CD4-positive, alpha-beta memory T cell (primary cell): ENCODE results near the gene SIGLEC7. TPM values are rescaled to one million over a fixed set of nuclear protein-coding genes. Genes with fewer than 3 reads are reported as not detected.

Experiments
- CTCF ChIA-PET: fragments of 350-600 bp; sonication (Branson Sonifier 250); formaldehyde crosslinking; loops from one replicate; lab custom pipeline; 2021; ENCODE audit warnings: inconsistent platforms; ENCODE audit not compliant: partially characterized antibody; lab: Charles Lee
- POLR2A ChIA-PET: fragments of 350-600 bp; sonication (Branson Sonifier 250); formaldehyde crosslinking; loops from one replicate; lab custom pipeline; 2021; ENCODE audit not compliant: partially characterized antibody; lab: Charles Lee
- DNase-seq, 5 donors: peaks; one replicate each; pipeline versions ENCODE4 v3.0.0 to v3.0.0-alpha.2; 2020 to 2022; ENCODE audit warnings: mixed read lengths in 1 of 5
- H3K27ac ChIP-seq: one replicate; pipeline ENCODE4 v1.7.0; 2013; ENCODE audit warnings: low read depth, low read length
- H3K27me3 ChIP-seq: 2 replicates; pipeline ENCODE4 v1.7.0; 2013; ENCODE audit warnings: mild to moderate bottlenecking, low read length, moderate library complexity; ENCODE audit not compliant: insufficient read depth
- H3K36me3 ChIP-seq: 2 replicates; pipeline ENCODE4 v1.7.0; 2013; ENCODE audit warnings: mild to moderate bottlenecking, low read length, moderate library complexity; ENCODE audit not compliant: insufficient read depth
- H3K4me1 ChIP-seq: 2 replicates; pipeline ENCODE4 v1.7.0; 2013; ENCODE audit warnings: mild to moderate bottlenecking, low read length, moderate library complexity; ENCODE audit not compliant: insufficient read depth
- H3K4me3 ChIP-seq, 2 donors: one replicate each; pipeline ENCODE4 v1.7.0; 2013; ENCODE audit warnings: low read length in 2 of 2, mild to moderate bottlenecking in 1 of 2
- H3K9me3 ChIP-seq, 2 donors: one replicate each; pipeline ENCODE4 v1.7.0; 2013; ENCODE audit warnings: low read length in 2 of 2, control low read depth in 1 of 2; ENCODE audit not compliant: control insufficient read depth in 1 of 2
- H3K27ac Mint-ChIP-seq, 7 donors: one replicate each; pipeline ENCODE4 v1.8.0; 2020 to 2021; ENCODE audit warnings: mixed read lengths in 7 of 7, mild to moderate bottlenecking in 6 of 7, inconsistent platforms in 3 of 7, moderate library complexity in 3 of 7
- H3K27me3 Mint-ChIP-seq, 2 donors: one replicate each; pipeline ENCODE4 v1.8.0; 2020 to 2021; ENCODE audit warnings: mixed read lengths in 2 of 2
- H3K36me3 Mint-ChIP-seq, 2 donors: one replicate each; pipeline ENCODE4 v1.8.0; 2020 to 2021; ENCODE audit warnings: mixed read lengths in 2 of 2, inconsistent platforms in 1 of 2, mild to moderate bottlenecking in 1 of 2
- H3K4me1 Mint-ChIP-seq, 4 donors: one replicate each; pipeline ENCODE4 v1.8.0; 2020 to 2021; ENCODE audit warnings: mixed read lengths in 4 of 4, mild to moderate bottlenecking in 1 of 4
- H3K4me3 Mint-ChIP-seq, 8 donors: one replicate each; pipeline ENCODE4 v1.8.0; 2020 to 2021; ENCODE audit warnings: mixed read lengths in 8 of 8, mild to moderate bottlenecking in 7 of 8, moderate library complexity in 6 of 8, inconsistent platforms in 3 of 8
- H3K9me3 Mint-ChIP-seq, 8 donors: one replicate each; pipeline ENCODE4 v1.8.0; 2020 to 2021; ENCODE audit warnings: mixed read lengths in 8 of 8, mild to moderate bottlenecking in 5 of 8, inconsistent platforms in 3 of 8, moderate library complexity in 1 of 8
- intact Hi-C: fragments of 100-400 bp; cut with micrococcal nuclease; formaldehyde crosslinking; loops from one replicate; pipeline ENCODE4 v1.15.1; 2023
- polyA plus RNA-seq, 2 donors: library from polyadenylated mRNA; unstranded; fragments of 300-500 nt; fragmentation: Illumina TruSeq; gene quantifications; one replicate each; pipeline ENCODE4 v1.2.3, GENCODE V29; 2021
- total RNA-seq, 2 experiments: library from RNA; stranded (reverse); gene quantifications; one replicate each; pipeline ENCODE4 v1.2.3, GENCODE V29; 2021

The SIGLEC7 gene
- total and polyA plus RNA-seq, 4 experiments from 2014 or later, result 0.25 to 0.57 (median 0.52) TPM; not detected in 1

DNA sequence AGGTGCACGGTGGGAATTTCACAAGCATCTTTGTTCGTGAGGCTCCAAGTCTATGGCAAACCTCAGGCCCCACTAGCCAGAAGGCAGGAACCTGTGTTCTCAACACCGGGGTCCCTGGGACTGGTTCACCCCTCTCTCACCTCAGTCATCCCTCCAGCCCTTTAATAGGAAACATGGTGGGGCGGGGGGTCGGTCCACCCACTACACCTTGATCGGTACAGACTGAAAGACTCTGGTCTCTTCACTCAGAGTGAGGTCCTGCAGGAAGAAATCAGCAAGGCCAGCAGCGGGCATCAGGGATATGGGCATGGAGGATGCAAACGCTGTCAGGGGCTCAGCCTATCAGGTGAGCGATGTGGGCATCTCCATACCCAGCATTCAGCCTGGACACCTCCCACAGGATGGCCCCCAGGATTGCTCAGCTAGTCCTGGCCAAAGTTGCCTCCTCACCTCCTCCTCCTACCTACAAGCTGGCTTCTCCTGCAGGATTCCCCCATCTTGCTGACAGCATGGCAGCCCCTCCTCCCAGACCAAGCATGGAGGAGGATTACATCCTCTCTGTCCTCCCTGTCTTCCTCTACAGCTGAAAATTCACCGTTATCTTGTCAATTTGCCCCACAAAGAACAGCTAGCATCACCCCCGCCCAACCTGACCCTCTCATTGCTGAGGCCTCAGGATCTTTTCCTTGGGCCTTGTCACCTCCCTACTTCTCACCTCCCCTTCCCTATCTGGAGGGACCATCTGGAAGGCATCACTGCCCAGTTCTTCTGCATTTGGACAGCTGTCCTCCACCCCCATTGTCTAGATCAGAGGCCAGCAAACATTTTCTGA lies 45.5 kb downstream of the SIGLEC7 start:
- peaks cover 0 to 5% (median 3%) of the 10 kb centered on the region in 4 donors for H3K4me1 Mint-ChIP-seq
- DNase-seq, result no peak

DNA sequence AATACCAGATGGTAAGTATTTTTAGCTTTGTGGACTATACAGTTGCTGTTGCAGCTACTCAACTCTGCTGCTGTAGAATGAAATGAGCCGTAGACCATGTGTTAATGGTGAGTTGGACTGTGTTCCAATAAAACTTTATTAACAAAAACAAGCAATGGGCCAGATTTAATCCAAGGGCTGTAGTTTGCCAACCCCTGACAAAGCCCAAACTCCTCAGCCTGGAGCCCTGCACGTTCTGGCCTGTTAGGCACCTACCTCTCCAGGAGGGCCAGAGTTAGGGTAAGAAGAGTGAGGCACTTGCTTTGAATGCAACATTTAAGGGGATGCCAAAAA lies 46.1 kb downstream of the SIGLEC7 start:
- no peaks in the 10 kb centered on the region for H3K9me3 Mint-ChIP-seq
- CTCF ChIA-PET, result no interaction called here
- Histone ChIP-seq H3K4me1 (no peaks in the 10 kb centered on the region), H3K4me3 (no peak overlapping the region), H3K27ac (no peak overlapping the region), H3K36me3 (no peaks in the 10 kb centered on the region), H3K9me3 (no peaks in the 10 kb centered on the region), H3K27me3 (no peaks in the 10 kb centered on the region)
- H3K27me3 Mint-ChIP-seq, result peaks cover 15% of the 10 kb centered on the region in 2 donors
- peaks cover 0 to 5% (median 3%) of the 10 kb centered on the region in 4 donors for H3K4me1 Mint-ChIP-seq
- intact Hi-C loops, result no loop called here
- H3K4me3 Mint-ChIP-seq, result no peak overlapping the region
- POLR2A ChIA-PET, result no interaction called here
- H3K36me3 Mint-ChIP-seq, result no peaks in the 10 kb centered on the region
- DNase-seq, result no peak
- H3K27ac Mint-ChIP-seq, result no peak overlapping the region

More for the DNA sequence above, 45.5 kb downstream of the SIGLEC7 start:
- Mint-ChIP-seq H3K27ac (no peak overlapping the region), H3K4me3 (no peak overlapping the region), H3K9me3 (no peaks in the 10 kb centered on the region), H3K27me3 (peaks cover 15% of the 10 kb centered on the region in 2 donors), H3K36me3 (no peaks in the 10 kb centered on the region)
- POLR2A ChIA-PET, result no interaction called here
- H3K27me3 ChIP-seq, result no peaks in the 10 kb centered on the region
- no peak overlapping the region for H3K27ac ChIP-seq
- no peak overlapping the region for H3K4me3 ChIP-seq
- H3K9me3 ChIP-seq, result no peaks in the 10 kb centered on the region
- intact Hi-C loops, result no loop called here
- no peaks in the 10 kb centered on the region for H3K4me1 ChIP-seq
- CTCF ChIA-PET, result no interaction called here
- H3K36me3 ChIP-seq, result no peaks in the 10 kb centered on the region

DNA sequence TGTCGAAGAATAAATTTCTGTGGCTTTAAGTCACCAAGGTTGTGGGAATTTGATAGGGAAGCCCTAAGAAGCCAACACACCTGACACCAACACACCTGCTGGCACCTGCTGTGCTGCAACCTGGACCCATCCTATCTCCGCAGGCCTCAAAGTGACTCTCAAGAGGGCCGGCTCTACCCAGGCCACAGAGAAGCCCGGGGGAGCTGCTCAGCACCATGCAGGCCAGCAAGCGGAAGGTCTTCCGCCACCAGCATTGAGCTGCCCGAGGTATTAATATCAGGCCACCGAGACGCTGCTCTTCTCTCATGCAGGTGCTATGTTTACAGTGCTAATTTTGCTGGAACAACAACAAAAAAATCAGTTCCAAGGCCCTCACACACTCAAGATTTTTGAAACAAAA lies 50.6 kb downstream of the SIGLEC7 start:
- Histone ChIP-seq H3K36me3 (no peaks in the 10 kb centered on the region), H3K27ac (no peak overlapping the region), H3K27me3 (no peaks in the 10 kb centered on the region), H3K4me1 (no peaks in the 10 kb centered on the region), H3K9me3 (no peaks in the 10 kb centered on the region), H3K4me3 (no peak overlapping the region)
- no peak overlapping the region for H3K27ac Mint-ChIP-seq
- ChIA-PET CTCF (no interaction called here), POLR2A (no interaction called here)
- H3K9me3 Mint-ChIP-seq, result no peaks in the 10 kb centered on the region
- H3K4me1 Mint-ChIP-seq, result peaks cover 0 to 6% (median 0%) of the 10 kb centered on the region in 4 donors
- DNase-seq, result no peak
- intact Hi-C loops, result no loop called here
- no peak overlapping the region for H3K4me3 Mint-ChIP-seq
- H3K27me3 Mint-ChIP-seq, result peaks cover 3 to 5% of the 10 kb centered on the region in 2 donors
- H3K36me3 Mint-ChIP-seq, result no peaks in the 10 kb centered on the region

DNA sequence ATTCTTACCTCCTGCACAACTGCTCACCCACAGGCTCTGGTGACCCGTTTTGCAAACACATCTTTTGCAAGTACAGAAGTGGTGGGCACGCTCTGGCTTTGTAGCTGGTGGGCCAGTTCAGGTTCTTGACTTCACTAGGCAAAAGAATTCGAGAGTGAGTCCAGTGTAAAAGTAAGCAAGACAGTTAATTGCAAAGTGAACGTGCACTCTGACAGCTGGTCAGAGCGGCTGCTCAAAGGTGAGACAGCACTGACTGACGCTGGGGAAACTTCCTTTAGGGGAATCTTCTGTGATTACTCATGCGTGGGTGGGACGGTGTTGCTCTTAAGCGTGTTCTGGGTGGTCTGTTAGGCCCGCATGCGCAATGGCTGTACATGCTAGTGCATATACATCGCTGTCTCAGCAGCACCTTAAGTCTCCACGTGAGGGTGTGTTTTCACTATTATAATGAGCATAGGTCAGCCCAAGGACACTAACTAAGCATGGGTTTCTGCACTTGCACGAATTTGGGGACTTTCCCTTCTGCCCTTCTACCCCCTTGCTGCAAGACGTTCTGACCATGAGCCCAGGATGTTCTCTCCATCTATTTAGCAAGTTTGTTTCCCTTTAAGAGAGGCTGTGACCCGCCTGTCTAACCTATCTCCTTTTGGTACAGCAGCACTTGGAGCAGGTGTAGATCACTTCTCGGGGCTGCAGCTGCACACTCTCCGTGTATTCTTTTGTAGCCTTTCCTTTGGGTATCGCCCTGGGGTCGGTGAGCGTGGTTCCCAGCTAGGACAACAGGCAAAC lies 52.6 kb downstream of the SIGLEC7 start:
- H3K27me3 ChIP-seq, result no peaks in the 10 kb centered on the region
- ChIA-PET POLR2A (no interaction called here), CTCF (interaction anchor here (0.6 kb wide), 1 partner anchor 142 kb away, joined by 3 read pairs; no protein-coding TSS in a partner anchor)
- H3K27ac ChIP-seq, result no peak overlapping the region
- Mint-ChIP-seq H3K27ac (peak overlapping the region in 1 of 7 donors; percentile 3), H3K4me3 (peak overlapping the region in 1 of 8 donors; percentile 43), H3K36me3 (no peaks in the 10 kb centered on the region), H3K9me3 (no peaks in the 10 kb centered on the region), H3K27me3 (peaks cover 3 to 5% of the 10 kb centered on the region in 2 donors), H3K4me1 (peaks cover 0 to 6% (median 0%) of the 10 kb centered on the region in 4 donors)
- no peaks in the 10 kb centered on the region for H3K36me3 ChIP-seq
- intact Hi-C loops, result no loop called here
- no peak for DNase-seq
- no peaks in the 10 kb centered on the region for H3K4me1 ChIP-seq
- no peak overlapping the region for H3K4me3 ChIP-seq
- no peaks in the 10 kb centered on the region for H3K9me3 ChIP-seq

DNA sequence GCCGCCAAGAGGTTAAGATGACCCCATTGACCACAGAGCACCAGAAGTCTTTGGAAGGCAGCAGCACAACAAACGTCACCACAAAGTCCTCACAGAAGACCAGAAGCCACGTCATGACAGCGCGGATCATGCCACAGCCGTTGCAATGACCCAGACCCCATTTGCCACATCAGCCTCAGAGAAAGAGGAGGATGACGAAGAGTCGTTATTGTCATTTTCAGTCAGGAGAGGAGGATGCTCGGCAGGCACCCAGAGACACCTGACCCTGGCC lies 53.1 kb downstream of the SIGLEC7 start:
- no peaks in the 10 kb centered on the region for H3K9me3 Mint-ChIP-seq

DNA sequence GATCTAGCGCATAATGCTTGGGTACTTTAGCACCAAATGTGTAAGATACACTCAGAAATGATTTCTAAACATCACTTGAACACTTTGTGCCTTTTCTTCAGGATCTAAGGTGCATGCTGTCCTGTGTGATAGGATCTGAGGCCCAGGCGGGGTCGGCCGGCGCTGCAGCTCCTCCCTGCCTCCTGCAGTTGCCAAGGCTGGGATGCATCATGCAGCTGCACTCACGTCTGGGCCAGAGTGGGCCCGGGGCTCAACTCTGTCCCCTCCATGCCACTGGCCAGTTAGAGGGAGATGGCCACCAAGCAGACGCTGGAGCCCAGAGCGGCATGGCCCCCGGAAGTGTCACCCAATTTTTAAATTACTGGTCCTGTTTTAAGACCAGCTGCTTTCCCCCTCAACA lies 53.5 kb downstream of the SIGLEC7 start:
- no peak for DNase-seq
- H3K9me3 Mint-ChIP-seq, result no peaks in the 10 kb centered on the region
- H3K4me3 ChIP-seq, result no peak overlapping the region
- ChIA-PET CTCF (no interaction called here), POLR2A (no interaction called here)
- no peaks in the 10 kb centered on the region for H3K36me3 Mint-ChIP-seq
- no peak overlapping the region for H3K27ac Mint-ChIP-seq
- intact Hi-C loops, result no loop called here
- H3K36me3 ChIP-seq, result no peaks in the 10 kb centered on the region
- H3K4me3 Mint-ChIP-seq, result no peak overlapping the region
- H3K27me3 ChIP-seq, result no peaks in the 10 kb centered on the region
- H3K9me3 ChIP-seq, result no peaks in the 10 kb centered on the region
- no peak overlapping the region for H3K27ac ChIP-seq
- H3K27me3 Mint-ChIP-seq, result peaks cover 8 to 9% of the 10 kb centered on the region in 2 donors
- H3K4me1 ChIP-seq, result no peaks in the 10 kb centered on the region
- peaks cover 0 to 6% (median 0%) of the 10 kb centered on the region in 4 donors for H3K4me1 Mint-ChIP-seq

More for the DNA sequence above, 53.1 kb downstream of the SIGLEC7 start:
- Mint-ChIP-seq H3K4me1 (peaks cover 0 to 6% (median 0%) of the 10 kb centered on the region in 4 donors), H3K36me3 (no peaks in the 10 kb centered on the region), H3K4me3 (no peak overlapping the region), H3K27ac (no peak overlapping the region), H3K27me3 (peaks cover 4 to 6% of the 10 kb centered on the region in 2 donors)
- Histone ChIP-seq H3K9me3 (no peaks in the 10 kb centered on the region), H3K27ac (no peak overlapping the region), H3K27me3 (no peaks in the 10 kb centered on the region), H3K4me1 (no peaks in the 10 kb centered on the region), H3K4me3 (no peak overlapping the region), H3K36me3 (no peaks in the 10 kb centered on the region)
- DNase-seq, result no peak
- ChIA-PET CTCF (no interaction called here), POLR2A (no interaction called here)
- intact Hi-C loops, result no loop called here

DNA sequence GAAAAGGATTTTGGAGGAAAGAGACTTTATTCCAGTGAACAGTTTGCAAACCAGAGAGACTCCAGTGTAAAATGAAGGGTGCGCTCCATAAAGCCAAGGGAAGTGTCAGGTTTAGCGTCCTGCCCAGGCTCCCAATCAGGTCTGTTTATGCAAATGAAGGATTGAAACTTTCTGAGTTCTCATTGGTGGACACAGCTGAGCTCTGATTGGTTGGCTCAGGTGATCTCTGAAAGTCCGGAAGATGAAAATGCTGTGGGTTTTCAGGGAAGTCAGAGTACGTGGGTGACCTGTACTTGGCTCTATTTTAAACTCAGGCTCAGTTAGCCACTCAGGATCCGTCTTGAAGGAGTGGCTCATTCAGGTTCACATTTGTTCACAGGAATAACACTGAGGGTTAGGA lies 54.1 kb downstream of the SIGLEC7 start:
- no peaks in the 10 kb centered on the region for H3K9me3 ChIP-seq
- no peaks in the 10 kb centered on the region for H3K36me3 ChIP-seq
- Mint-ChIP-seq H3K27me3 (peaks cover 11% of the 10 kb centered on the region in 2 donors), H3K36me3 (no peaks in the 10 kb centered on the region), H3K27ac (no peak overlapping the region), H3K4me1 (peaks cover 0 to 6% (median 0%) of the 10 kb centered on the region in 4 donors), H3K4me3 (no peak overlapping the region), H3K9me3 (no peaks in the 10 kb centered on the region)
- ChIA-PET POLR2A (no interaction called here), CTCF (no interaction called here)
- no peaks in the 10 kb centered on the region for H3K4me1 ChIP-seq
- intact Hi-C loops, result no loop called here
- H3K27me3 ChIP-seq, result no peaks in the 10 kb centered on the region
- H3K27ac ChIP-seq, result no peak overlapping the region
- no peak overlapping the region for H3K4me3 ChIP-seq
- no peak for DNase-seq
